Mammary epithelial cell (primary cell): ENCODE data around the gene QSOX2.

Source experiments
- EZH2 ChIP-seq: IDR thresholded peaks from 2 replicates; pipeline ENCODE4 v1.6.1; 2012; ENCODE audit warnings: low read length, inconsistent platforms, borderline replicate concordance
- TF ChIP-seq, protein P1 (sequence below), 2 donors: IDR thresholded peaks in 1 of 2; conservative IDR thresholded peaks in 1 of 2; 2 replicates each; pipeline ENCODE4 v1.5.1; 2011 to 2012; ENCODE audit warnings: inconsistent platforms in 2 of 2, low read length in 2 of 2, mild to moderate bottlenecking in 2 of 2, control low read depth in 1 of 2, low read depth in 1 of 2; ENCODE audit not compliant: insufficient read depth in 1 of 2; ENCODE audit errors: extremely low read depth in 1 of 2

DNA sequence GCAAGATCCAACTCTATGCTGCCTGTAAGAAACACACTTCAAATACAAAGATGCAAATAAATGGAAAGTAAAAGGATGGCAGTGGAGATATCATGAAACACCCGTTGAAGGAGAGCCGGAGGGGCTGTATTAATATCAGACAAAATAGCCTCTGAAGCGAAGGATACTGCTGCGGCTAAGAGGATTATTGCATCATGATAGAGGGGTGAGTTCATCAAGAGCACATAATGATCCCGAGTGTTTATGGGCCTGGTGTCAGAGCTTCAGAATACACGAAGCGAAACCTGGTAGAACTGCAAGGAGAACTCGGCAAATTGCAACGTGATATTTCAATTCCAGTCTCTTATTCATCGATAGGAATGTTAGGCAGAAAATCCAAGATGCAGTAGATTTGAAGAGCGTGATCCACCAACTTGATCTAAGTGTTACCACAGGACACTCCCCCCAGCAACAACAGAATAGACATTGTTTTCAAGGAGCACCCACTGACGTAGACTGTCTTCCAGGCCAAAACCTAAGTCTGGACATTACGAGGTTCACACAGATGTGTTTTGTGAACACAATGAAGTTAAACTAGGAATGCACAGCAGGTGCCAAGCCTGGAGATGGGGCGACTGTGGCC, 27.7 kb upstream of the QSOX2 start:
- no peak for TF ChIP-seq EZH2
- TF ChIP-seq, protein P1, sequence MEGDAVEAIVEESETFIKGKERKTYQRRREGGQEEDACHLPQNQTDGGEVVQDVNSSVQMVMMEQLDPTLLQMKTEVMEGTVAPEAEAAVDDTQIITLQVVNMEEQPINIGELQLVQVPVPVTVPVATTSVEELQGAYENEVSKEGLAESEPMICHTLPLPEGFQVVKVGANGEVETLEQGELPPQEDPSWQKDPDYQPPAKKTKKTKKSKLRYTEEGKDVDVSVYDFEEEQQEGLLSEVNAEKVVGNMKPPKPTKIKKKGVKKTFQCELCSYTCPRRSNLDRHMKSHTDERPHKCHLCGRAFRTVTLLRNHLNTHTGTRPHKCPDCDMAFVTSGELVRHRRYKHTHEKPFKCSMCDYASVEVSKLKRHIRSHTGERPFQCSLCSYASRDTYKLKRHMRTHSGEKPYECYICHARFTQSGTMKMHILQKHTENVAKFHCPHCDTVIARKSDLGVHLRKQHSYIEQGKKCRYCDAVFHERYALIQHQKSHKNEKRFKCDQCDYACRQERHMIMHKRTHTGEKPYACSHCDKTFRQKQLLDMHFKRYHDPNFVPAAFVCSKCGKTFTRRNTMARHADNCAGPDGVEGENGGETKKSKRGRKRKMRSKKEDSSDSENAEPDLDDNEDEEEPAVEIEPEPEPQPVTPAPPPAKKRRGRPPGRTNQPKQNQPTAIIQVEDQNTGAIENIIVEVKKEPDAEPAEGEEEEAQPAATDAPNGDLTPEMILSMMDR (conservative IDR thresholded peaks at IDR 0.05 in 1 of 2, IDR thresholded peaks at IDR 0.05 in 1 of 2; ENCODE audit: extremely low read depth in 1 of 2, insufficient read depth in 1 of 2, low read depth in 1 of 2, low read length in 2 of 2) = no peak
